GM23248 (cell line): ENCODE data around the gene TGFBR1. TPM values are rescaled to one million over a fixed set of nuclear protein-coding genes. Genes with fewer than 3 reads are reported as not detected.

Source experiments
- DNase-seq: peaks from one replicate; pipeline ENCODE4 v3.0.0-alpha.2; 2015
- H2AFZ ChIP-seq: fragments of 200-600 bp; sonication (generic); 2 replicates; pipeline ENCODE4 v1.6.1; 2016; ENCODE audit warnings: antibody characterized with exemption
- H3F3A ChIP-seq: fragments of 200-600 bp; sonication (generic); 2 replicates; pipeline ENCODE4 v1.6.1; 2016; ENCODE audit warnings: mild to moderate bottlenecking, antibody characterized with exemption, mixed run types; ENCODE audit not compliant: insufficient read depth
- H3K27ac ChIP-seq: fragments of 200-600 bp; sonication (generic); 2 replicates; pipeline ENCODE4 v1.5.1; 2016; ENCODE audit warnings: mild to moderate bottlenecking
- H3K27me3 ChIP-seq: fragments of 200-600 bp; sonication (generic); replicated peaks from 2 replicates; pipeline ENCODE4 v1.6.1; 2016; ENCODE audit warnings: mild to moderate bottlenecking; ENCODE audit not compliant: insufficient read depth
- H3K36me3 ChIP-seq: fragments of 200-600 bp; sonication (generic); 2 replicates; pipeline ENCODE4 v1.6.1; 2016; ENCODE audit warnings: low read depth, mild to moderate bottlenecking
- H3K4me1 ChIP-seq: fragments of 200-600 bp; sonication (generic); 2 replicates; pipeline ENCODE4 v1.6.1; 2016; ENCODE audit warnings: mild to moderate bottlenecking; ENCODE audit not compliant: insufficient read depth
- H3K4me2 ChIP-seq: fragments of 200-600 bp; sonication (generic); one replicate; pipeline ENCODE4 v1.6.1; 2016; ENCODE audit warnings: mild to moderate bottlenecking; ENCODE audit not compliant: unreplicated experiment
- H3K4me3 ChIP-seq: fragments of 200-600 bp; sonication (generic); 2 replicates; pipeline ENCODE4 v1.5.1; 2016; ENCODE audit warnings: mild to moderate bottlenecking
- H3K79me2 ChIP-seq: fragments of 200-600 bp; sonication (generic); 2 replicates; pipeline ENCODE4 v1.6.1; 2016; ENCODE audit warnings: mild to moderate bottlenecking; ENCODE audit not compliant: insufficient read depth
- H3K9ac ChIP-seq: fragments of 200-600 bp; sonication (generic); 2 replicates; pipeline ENCODE4 v1.6.1; 2016; ENCODE audit warnings: mild to moderate bottlenecking
- H3K9me2 ChIP-seq: fragments of 200-600 bp; sonication (generic); 2 replicates; pipeline ENCODE4 v1.6.1; 2016; ENCODE audit warnings: mixed run types, mild to moderate bottlenecking, moderate library complexity; ENCODE audit not compliant: insufficient read depth
- H3K9me3 ChIP-seq: fragments of 200-600 bp; sonication (generic); one replicate; pipeline ENCODE4 v1.6.1; 2017; ENCODE audit warnings: low read depth
- H4K20me1 ChIP-seq: fragments of 200-600 bp; sonication (generic); 2 replicates; pipeline ENCODE4 v1.6.0; 2016; ENCODE audit not compliant: insufficient read depth
- EZH2 ChIP-seq: fragments of 200-600 bp; sonication (generic); IDR thresholded peaks from 2 replicates; pipeline ENCODE4 v1.6.1; 2018; ENCODE audit warnings: antibody characterized with exemption, mild to moderate bottlenecking; ENCODE audit not compliant: insufficient read depth, poor library complexity, severe bottlenecking
- EZH2phosphoT487 ChIP-seq: fragments of 200-600 bp; sonication (generic); IDR thresholded peaks from 2 replicates; pipeline ENCODE4 v1.6.1; 2018; ENCODE audit warnings: antibody characterized with exemption, moderate library complexity, mild to moderate bottlenecking, low read depth; ENCODE audit not compliant: insufficient read depth
- WGBS, 2 experiments: methylation state at CpG; one replicate each; pipeline ENCODE4 v1.1.6; 2015 to 2017; ENCODE audit warnings: low lambda C conversion rate in 2 of 2, low coverage in 1 of 2; ENCODE audit errors: missing lambda C conversion rate in 2 of 2; 5-methylcytosine and 5-hydroxymethylcytosine counted together
- in situ Hi-C: fragments of 300-500 bp; cut with MboI; formaldehyde crosslinking; loops from 2 replicates; pipeline ENCODE4 v1.15.0; 2020
- polyA plus RNA-seq: library from polyadenylated mRNA; unstranded; fragments of >200 nt; fragmentation: Nextera tagmentation; extraction: Ambion mirVana; gene quantifications from 2 replicates; pipeline ENCODE4 v1.2.1, GENCODE V29; 2016
- total RNA-seq: library from RNA; depleted of rRNA; stranded (reverse); fragments of >200 nt; shearing (Covaris generic); gene quantifications from 2 replicates; pipeline ENCODE4 v1.2.3, GENCODE V29; 2014

The TGFBR1 gene
- total and polyA plus RNA-seq, 2 experiments from 2014 or later, result 46.3 to 73.9 TPM

- TF ChIP-seq EZH2phosphoT487, result no peak
- TF ChIP-seq EZH2, result no peak
- Histone ChIP-seq H3K27ac (no peak overlapping the region), H3K36me3 (peaks cover 2% of the 10 kb centered on the region), H3K4me1 (peaks cover 24% of the 10 kb centered on the region), H3K9ac (no peak overlapping the region), H3K27me3 (no peaks in the 10 kb centered on the region), H3K9me3 (no peaks in the 10 kb centered on the region), H3F3A (peaks cover 14% of the 10 kb centered on the region; the same call in 1 of the 2 replicates), H2AFZ (no peak overlapping the region), H3K79me2 (peaks cover 100% of the 10 kb centered on the region), H4K20me1 (peaks cover 6% of the 10 kb centered on the region; the same call in 1 of the 2 replicates), H3K4me3 (no peak overlapping the region), H3K9me2 (no peaks in the 10 kb centered on the region), H3K4me2 (no peak overlapping the region)
- in situ Hi-C loops, result loop anchor here (25.0 kb wide), 1 partner anchor 113 kb away; no protein-coding TSS in a partner anchor
- no peak for DNase-seq
- 93 to 97% methylated on average over 1 of the region's 1 CpG for WGBS, 2 experiments
These were observed 20.5 kb downstream of the TGFBR1 start for GRCh38 chr9:99125446-99125845.

- Histone ChIP-seq H3K9ac (no peak overlapping the region), H3K9me3 (no peaks in the 10 kb centered on the region), H3K36me3 (peaks cover 8% of the 10 kb centered on the region), H3K4me1 (peaks cover 24% of the 10 kb centered on the region), H3K79me2 (peaks cover 100% of the 10 kb centered on the region), H2AFZ (no peak overlapping the region), H3K27me3 (no peaks in the 10 kb centered on the region), H3K4me3 (no peak overlapping the region), H3K9me2 (no peaks in the 10 kb centered on the region), H3K4me2 (peak overlapping the region; percentile 13), H4K20me1 (peaks cover 4% of the 10 kb centered on the region; the same call in 1 of the 2 replicates), H3K27ac (no peak overlapping the region), H3F3A (peaks cover 14% of the 10 kb centered on the region; the same call in 1 of the 2 replicates)
- peak; percentile 47 for DNase-seq
- in situ Hi-C loops, result loop anchor here (25.0 kb wide), 1 partner anchor 114 kb away; no protein-coding TSS in a partner anchor
- no peak for TF ChIP-seq EZH2phosphoT487
- TF ChIP-seq EZH2, result no peak
- 61 to 68% methylated on average over 2 of the region's 2 CpGs for WGBS, 2 experiments
These were observed 21.4 kb downstream of the TGFBR1 start for GRCh38 chr9:99126312-99126711.

GRCh38 chr9:99127356-99128132 lies 22.6 kb downstream of the TGFBR1 start:
- H3K9me3 ChIP-seq, result no peaks in the 10 kb centered on the region
- peak overlapping the region; percentile 26 for H3K4me2 ChIP-seq
- peaks cover 11% of the 10 kb centered on the region for H3K36me3 ChIP-seq
- no peaks in the 10 kb centered on the region for H3K27me3 ChIP-seq
- peak overlapping the region; percentile 58 for H3K27ac ChIP-seq
- DNase-seq, result peak; percentile 84
- TF ChIP-seq EZH2 (no peak), EZH2phosphoT487 (no peak)
- peaks cover 14% of the 10 kb centered on the region; the same call in 1 of the 2 replicates for H3F3A ChIP-seq
- no peak overlapping the region for H2AFZ ChIP-seq
- in situ Hi-C loops, result loop anchor here (25.0 kb wide), 1 partner anchor 115 kb away; no protein-coding TSS in a partner anchor
- WGBS, 2 experiments, result 59 to 61% methylated on average over 3 of the region's 3 CpGs
- no peaks in the 10 kb centered on the region for H3K9me2 ChIP-seq
- H3K4me3 ChIP-seq, result no peak overlapping the region
- peaks cover 100% of the 10 kb centered on the region for H3K79me2 ChIP-seq
- H3K9ac ChIP-seq, result 0 out of 2 replicates have a peak overlapping the region, but pooled peaks have one; percentile 5
- H3K4me1 ChIP-seq, result peaks cover 24% of the 10 kb centered on the region
- H4K20me1 ChIP-seq, result peaks cover 4% of the 10 kb centered on the region; the same call in 1 of the 2 replicates

DNA sequence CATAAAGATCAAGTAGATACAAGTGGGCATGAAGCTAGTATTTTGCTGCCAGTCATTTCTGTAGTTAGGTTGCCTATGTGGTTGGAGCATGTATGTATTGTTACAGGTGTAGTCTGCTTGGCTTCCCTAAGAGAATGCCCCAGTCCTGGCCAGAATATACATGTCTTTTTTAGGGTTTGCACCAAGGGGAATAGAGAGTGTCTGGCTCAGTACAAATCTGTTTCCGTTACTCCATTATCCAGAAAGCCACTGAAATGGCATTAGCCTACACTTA lies 23.2 kb downstream of the TGFBR1 start:
- Histone ChIP-seq H3K4me2 (peak overlapping the region; percentile 26), H4K20me1 (peaks cover 4% of the 10 kb centered on the region; the same call in 1 of the 2 replicates), H3K9me3 (no peaks in the 10 kb centered on the region), H2AFZ (no peak overlapping the region), H3K27me3 (no peaks in the 10 kb centered on the region), H3F3A (peaks cover 14% of the 10 kb centered on the region; the same call in 1 of the 2 replicates), H3K79me2 (peaks cover 100% of the 10 kb centered on the region), H3K4me1 (peaks cover 24% of the 10 kb centered on the region), H3K9me2 (no peaks in the 10 kb centered on the region), H3K36me3 (peaks cover 16% of the 10 kb centered on the region), H3K9ac (no peak overlapping the region), H3K4me3 (no peak overlapping the region), H3K27ac (peak overlapping the region; percentile 58)
- TF ChIP-seq EZH2 (no peak), EZH2phosphoT487 (no peak)
- no peak for DNase-seq
- in situ Hi-C loops, result loop anchor here (25.0 kb wide), 1 partner anchor 116 kb away; no protein-coding TSS in a partner anchor
- WGBS, 2 experiments, result 100% methylated on average over 1 of the region's 1 CpG
